CD4-positive, alpha-beta T cell treated with Interferon gamma for 1 hour (primary cell): Measurements from ENCODE around the gene ADARB1.

Experiments
- DNase-seq: peaks from one replicate; pipeline ENCODE4 v3.0.0-alpha.2; 2020

The ADARB1 gene

GRCh38 chr21:45039317-45040156 is 34.8 kb upstream of the ADARB1 start:
- no peak for DNase-seq

GRCh38 chr21:45040157-45040711 is 34.1 kb upstream of the ADARB1 start:
- DNase-seq: no peak

GRCh38 chr21:45040739-45041138 is 33.6 kb upstream of the ADARB1 start:
- DNase-seq: no peak

- peak; percentile 54 for DNase-seq
Observed at GRCh38 chr21:45041351-45041805, 33.0 kb upstream of the ADARB1 start.

- DNase-seq: no peak
Observed at GRCh38 chr21:45041984-45042663, 32.3 kb upstream of the ADARB1 start.

- DNase-seq: no peak
Observed at GRCh38 chr21:45042664-45043161, 31.7 kb upstream of the ADARB1 start.

- DNase-seq: no peak
Observed at GRCh38 chr21:45043541-45044020, 30.8 kb upstream of the ADARB1 start.

- no peak for DNase-seq
Observed at GRCh38 chr21:45045481-45045880, 28.9 kb upstream of the ADARB1 start.

- DNase-seq: no peak
Observed at GRCh38 chr21:45047257-45047656, 27.1 kb upstream of the ADARB1 start.

- DNase-seq: no peak
Observed at GRCh38 chr21:45048026-45048698, 26.2 kb upstream of the ADARB1 start.

GRCh38 chr21:45048968-45049367 is 25.4 kb upstream of the ADARB1 start:
- no peak for DNase-seq

GRCh38 chr21:45049714-45050344 is 24.6 kb upstream of the ADARB1 start:
- no peak for DNase-seq

- no peak for DNase-seq
Observed at GRCh38 chr21:45050345-45050796, 24.0 kb upstream of the ADARB1 start.

- no peak for DNase-seq
Observed at GRCh38 chr21:45050797-45051489, 23.4 kb upstream of the ADARB1 start.

GRCh38 chr21:45051580-45052434 is 22.6 kb upstream of the ADARB1 start:
- DNase-seq: no peak

- no peak for DNase-seq
Observed at GRCh38 chr21:45052960-45053359, 21.4 kb upstream of the ADARB1 start.

- no peak for DNase-seq
Observed at GRCh38 chr21:45053561-45054226, 20.7 kb upstream of the ADARB1 start.

GRCh38 chr21:45054227-45054926 is 20.0 kb upstream of the ADARB1 start:
- DNase-seq: no peak

GRCh38 chr21:45054927-45055612 is 19.3 kb upstream of the ADARB1 start:
- no peak for DNase-seq
